Spinal cord (tissue), 10 donors: ENCODE data around the gene ASTN2. TPM values are rescaled to one million over a fixed set of nuclear protein-coding genes. Genes with fewer than 3 reads are reported as not detected.

Experiments used
- DNase-seq, 6 donors: peaks; one replicate each; pipeline versions ENCODE4 v3.0.0 to v3.0.0-alpha.2; 2013 to 2015; ENCODE audit warnings: low spot score in 6 of 6, low read depth in 4 of 6
- H3K27ac ChIP-seq: one replicate; pipeline ENCODE4 v1.5.1; 2013; ENCODE audit warnings: low read depth, low read length, control low read depth
- H3K27me3 ChIP-seq: one replicate; pipeline ENCODE4 v1.6.1; 2013; ENCODE audit warnings: low read length; ENCODE audit not compliant: control insufficient read depth, insufficient read depth
- H3K36me3 ChIP-seq: one replicate; pipeline ENCODE4 v1.6.1; 2013; ENCODE audit warnings: low read length; ENCODE audit not compliant: control insufficient read depth, insufficient read depth
- H3K4me1 ChIP-seq: one replicate; pipeline ENCODE4 v1.6.1; 2013; ENCODE audit warnings: low read length; ENCODE audit not compliant: control insufficient read depth, insufficient read depth
- H3K4me3 ChIP-seq: one replicate; pipeline ENCODE4 v1.5.1; 2013; ENCODE audit warnings: low read depth, low read length, control low read depth
- H3K9me3 ChIP-seq: one replicate; pipeline ENCODE4 v1.6.1; 2013; ENCODE audit warnings: low read length; ENCODE audit not compliant: control insufficient read depth, insufficient read depth
- WGBS: methylation state at CpG from one replicate; pipeline ENCODE4 v1.1.5; 2013; ENCODE audit warnings: missing lambda C conversion rate; ENCODE audit not compliant: insufficient coverage; 5-methylcytosine and 5-hydroxymethylcytosine counted together
- polyA plus RNA-seq, 2 donors: library from polyadenylated mRNA; unstranded; fragments of 120-200 nt; gene quantifications; one replicate each; pipeline ENCODE4 v1.2.1, GENCODE V29; 2013; ENCODE audit not compliant: insufficient read length in 2 of 2
- small RNA-seq: library from RNA; depleted of rRNA; stranded (forward); fragments of <200 nt; gene quantifications from one replicate; pipeline ENCODE3, GENCODE V24; 2014; ENCODE audit warnings: low replicate concordance
- total RNA-seq, 2 donors: library from RNA; depleted of rRNA in 1 of 2; stranded (reverse); fragments of 120-200 nt in 1 of 2; fragments of >200 nt in 1 of 2; gene quantifications; one replicate each; pipeline versions ENCODE4 v1.2.3 to v1.2.4, GENCODE V29; 2013 to 2014
- donor health status: healthy.

Gene ASTN2
- total and polyA plus RNA-seq, 4 donors: 35.8 to 48.8 (median 41.4) TPM

GRCh38 chr9:116381350-116381749 is 1033.5 kb downstream of the ASTN2 start:
- Histone ChIP-seq H3K4me1 (no peaks in the 10 kb centered on the region), H3K27ac (no peak overlapping the region), H3K27me3 (no peaks in the 10 kb centered on the region), H3K4me3 (no peak overlapping the region), H3K36me3 (no peaks in the 10 kb centered on the region), H3K9me3 (no peaks in the 10 kb centered on the region)
- DNase-seq: no peak
- WGBS: no CpG with 5 or more reads among the region's 2 CpGs

GRCh38 chr9:116380496-116380995 is 1034.3 kb downstream of the ASTN2 start:
- no peak for DNase-seq
- Histone ChIP-seq H3K27ac (no peak overlapping the region), H3K36me3 (no peaks in the 10 kb centered on the region), H3K27me3 (no peaks in the 10 kb centered on the region), H3K4me3 (no peak overlapping the region), H3K4me1 (no peaks in the 10 kb centered on the region), H3K9me3 (no peaks in the 10 kb centered on the region)

GRCh38 chr9:116379821-116380220 is 1035.0 kb downstream of the ASTN2 start:
- H3K36me3 ChIP-seq: no peaks in the 10 kb centered on the region
- H3K9me3 ChIP-seq: no peaks in the 10 kb centered on the region
- no peaks in the 10 kb centered on the region for H3K4me1 ChIP-seq
- H3K4me3 ChIP-seq: no peak overlapping the region
- H3K27ac ChIP-seq: no peak overlapping the region
- no CpG with 5 or more reads among the region's 2 CpGs for WGBS
- H3K27me3 ChIP-seq: no peaks in the 10 kb centered on the region
- no peak for DNase-seq

- no peak overlapping the region for H3K4me3 ChIP-seq
- H3K36me3 ChIP-seq: no peaks in the 10 kb centered on the region
- H3K9me3 ChIP-seq: no peaks in the 10 kb centered on the region
- H3K27me3 ChIP-seq: no peaks in the 10 kb centered on the region
- DNase-seq: no peak
- H3K4me1 ChIP-seq: no peaks in the 10 kb centered on the region
- H3K27ac ChIP-seq: no peak overlapping the region
- 100% methylated on average over 2 of the region's 2 CpGs for WGBS
Measured at GRCh38 chr9:116378873-116379272, 1036.0 kb downstream of the ASTN2 start.

- no peak for DNase-seq
- H3K4me1 ChIP-seq: no peaks in the 10 kb centered on the region
- 84% methylated on average over 5 of the region's 8 CpGs for WGBS
Measured at GRCh38 chr9:116377179-116377798, 1037.6 kb downstream of the ASTN2 start.

More at GRCh38 chr9:116377179-116377798, 1037.6 kb downstream of the ASTN2 start:
- no peaks in the 10 kb centered on the region for H3K9me3 ChIP-seq
- no peaks in the 10 kb centered on the region for H3K36me3 ChIP-seq
- no peak overlapping the region for H3K4me3 ChIP-seq
- no peak overlapping the region for H3K27ac ChIP-seq
- no peaks in the 10 kb centered on the region for H3K27me3 ChIP-seq

Small RNAs within 50 kb of the gene (small RNA-seq; reads per million reads assigned to genes)
- not detected for gene SNORA70C
